Ovary (tissue), 9 donors: ENCODE data around the gene VGLL4. TPM values are rescaled to one million over a fixed set of nuclear protein-coding genes. Genes with fewer than 3 reads are reported as not detected.

Experiments
- DNase-seq, 5 donors: peaks; one replicate each; pipeline ENCODE4 v3.0.0-alpha.2; 2019 to 2020
- H3K27ac ChIP-seq, 2 donors: fragments of 200-600 bp; one replicate each; pipeline versions ENCODE4 v1.5.1 to v1.8.0; 2019 to 2022
- H3K27me3 ChIP-seq: fragments of 200-600 bp; one replicate; pipeline ENCODE4 v1.8.0; 2022
- H3K36me3 ChIP-seq: fragments of 200-600 bp; sonication (generic); one replicate; pipeline ENCODE4 v1.5.1; 2019
- H3K4me1 ChIP-seq: one replicate; pipeline ENCODE4 v1.8.1; 2013; ENCODE audit warnings: mild to moderate bottlenecking, moderate library complexity; ENCODE audit not compliant: insufficient read depth
- H3K4me3 ChIP-seq: fragments of 200-600 bp; sonication (generic); one replicate; pipeline ENCODE4 v1.5.1; 2017
- H3K9me3 ChIP-seq, 2 donors: fragments of 200-600 bp in 1 of 2; sonication (generic) in 1 of 2; one replicate each; pipeline versions ENCODE4 v1.5.1 to v1.8.1; 2013 to 2019; ENCODE audit warnings: mild to moderate bottlenecking in 1 of 2, moderate library complexity in 1 of 2
- CTCF ChIP-seq, 3 donors: fragments of 450-650 bp in 2 of 3; fragments of 200-600 bp in 1 of 3; IDR thresholded peaks; one replicate each; pipeline versions ENCODE4 v1.5.1 to v1.8.0; 2016 to 2022; ENCODE audit warnings: antibody characterized with exemption in 3 of 3, mild to moderate bottlenecking in 1 of 3
- EP300 ChIP-seq: sonication (generic); formaldehyde crosslinking; IDR thresholded peaks from one replicate; pipeline ENCODE4 v1.6.1; 2017; ENCODE audit warnings: antibody characterized with exemption
- POLR2A ChIP-seq: fragments of 450-650 bp; IDR thresholded peaks from one replicate; pipeline ENCODE4 v1.6.1; 2017; ENCODE audit warnings: antibody characterized with exemption, mild to moderate bottlenecking, moderate library complexity
- WGBS, 3 donors: extraction: QIAGEN DNeasy Blood & Tissue Kit in 1 of 3; methylation state at CpG; one replicate each; pipeline versions ENCODE4 v1.1.5 to v1.1.7; 2013 to 2017; 5-methylcytosine and 5-hydroxymethylcytosine counted together
- intact Hi-C, 4 donors: fragments of 100-400 bp; cut with DNase I; formaldehyde crosslinking; loops; one replicate each; pipeline versions ENCODE4 v1.11.0 to v1.15.1; 2022 to 2023
- polyA plus RNA-seq, 2 donors: library from polyadenylated mRNA; stranded (reverse); fragments of 200-250 nt in 1 of 2; fragments of 350-450 nt in 1 of 2; fragmentation: Illumina TruSeq in 1 of 2; extraction: RNeasy Lipid Tissue Mini Kit (QIAGEN cat#74804) in 1 of 2; gene quantifications; one replicate each; pipeline ENCODE4 v1.2.3, GENCODE V29; 2013 to 2014
- total RNA-seq, 7 donors: library from RNA; depleted of rRNA in 2 of 7; stranded (reverse); fragments of >200 nt in 2 of 7; fragmentation: NEBNext Ultra II Directional in 3 of 7; extraction: Animal tissue kit (Norgen Biotek cat#: 25700) in 3 of 7; gene quantifications; one replicate each; pipeline versions ENCODE4 v1.1.0 to v1.2.4, GENCODE V29; 2016 to 2023
- donor health status: DM: no; HTN: no; CAD: no; lungs with moderate emphysema.
- donor health status: DM: no; HTN: no; CAD: no.
- donor health status: Bipolar disorder and iron deficiency.
- donor health status: DM: yes; HTN: yes; CAD: no.
- donor health status: DM: no; HTN: no; CAD: no.
- donor health status: DM: yes; HTN: yes; CAD: no.

VGLL4 gene
- total and polyA plus RNA-seq, 9 donors: 73.2 to 120 (median 106) TPM

- Histone ChIP-seq H3K4me3 (peak overlapping the region; percentile 42), H3K9me3 (no peaks in the 10 kb centered on the region), H3K4me1 (peaks cover 29% of the 10 kb centered on the region), H3K36me3 (no peaks in the 10 kb centered on the region), H3K27me3 (no peaks in the 10 kb centered on the region), H3K27ac (peak overlapping the region; percentile 49 to 91)
- DNase-seq: no peak
- TF ChIP-seq CTCF (IDR thresholded peaks at IDR 0.05): no peak
- no peak for TF ChIP-seq EP300
- no peak for TF ChIP-seq POLR2A
- intact Hi-C loops: loop anchor here (5.0 to 10.0 kb wide), 5 partner anchors 38 to 258 kb away; no protein-coding TSS in a partner anchor
- WGBS, 3 donors: 47 to 64% (median 49%) methylated on average over 9 of the region's 9 CpGs
These were observed 3.6 kb downstream of the VGLL4 start for GRCh38 chr3:11640009-11640673.

DNA sequence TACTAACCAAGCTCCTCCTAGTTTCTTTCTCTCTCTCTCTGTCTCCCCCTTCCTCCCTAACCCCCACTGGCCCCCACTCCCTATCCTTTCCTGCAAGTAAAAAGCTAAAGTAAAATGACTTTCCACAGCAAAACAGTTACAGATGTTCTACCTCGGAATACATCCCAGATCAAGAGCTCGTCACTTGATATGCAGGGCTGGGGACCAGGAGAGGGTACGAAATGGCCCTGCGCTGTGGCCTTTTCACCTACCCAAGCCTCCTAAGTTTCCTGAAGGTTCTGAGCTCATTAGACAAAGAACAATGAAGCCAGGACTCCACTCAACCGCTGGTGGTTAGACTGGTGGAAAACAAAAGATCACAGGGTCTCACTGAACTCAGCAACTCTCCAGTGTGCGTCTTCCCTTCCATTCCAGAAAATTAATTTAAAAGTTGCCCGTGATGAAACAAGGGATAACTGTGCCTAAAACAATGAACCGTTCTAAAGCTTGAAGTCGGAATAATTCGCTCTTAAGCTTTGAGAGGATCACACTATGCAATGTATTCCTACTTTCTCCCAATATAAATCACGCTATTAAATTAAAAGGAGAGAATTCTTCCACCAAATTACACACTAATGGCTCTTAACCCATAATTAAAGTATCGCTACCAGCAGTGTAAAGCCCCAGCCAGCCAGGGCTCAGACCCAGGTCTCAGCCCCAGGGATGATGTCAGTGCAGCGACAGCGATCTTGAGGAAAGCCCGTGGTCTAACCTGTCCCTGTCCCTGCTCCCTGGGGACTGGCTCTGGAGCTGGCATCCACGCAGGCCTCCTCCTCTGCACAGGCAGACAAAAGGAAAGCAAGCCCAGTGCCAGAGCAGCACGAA lies 5.0 kb downstream of the VGLL4 start:
- Histone ChIP-seq H3K36me3 (no peaks in the 10 kb centered on the region), H3K4me1 (peaks cover 41% of the 10 kb centered on the region), H3K27ac (peak overlapping the region; percentile 58 to 91), H3K9me3 (no peaks in the 10 kb centered on the region), H3K4me3 (peak overlapping the region; percentile 24), H3K27me3 (no peaks in the 10 kb centered on the region)
- TF ChIP-seq CTCF (IDR thresholded peaks at IDR 0.05): no peak
- intact Hi-C loops: loop anchor here in 1 of 4 donors (5.0 kb wide), 1 partner anchor 36 kb away; no protein-coding TSS in a partner anchor
- 24 to 32% (median 31%) methylated on average over 17 of the region's 17 CpGs for WGBS, 3 donors
- peak in 1 of 5 donors; percentile 51 for DNase-seq

DNA sequence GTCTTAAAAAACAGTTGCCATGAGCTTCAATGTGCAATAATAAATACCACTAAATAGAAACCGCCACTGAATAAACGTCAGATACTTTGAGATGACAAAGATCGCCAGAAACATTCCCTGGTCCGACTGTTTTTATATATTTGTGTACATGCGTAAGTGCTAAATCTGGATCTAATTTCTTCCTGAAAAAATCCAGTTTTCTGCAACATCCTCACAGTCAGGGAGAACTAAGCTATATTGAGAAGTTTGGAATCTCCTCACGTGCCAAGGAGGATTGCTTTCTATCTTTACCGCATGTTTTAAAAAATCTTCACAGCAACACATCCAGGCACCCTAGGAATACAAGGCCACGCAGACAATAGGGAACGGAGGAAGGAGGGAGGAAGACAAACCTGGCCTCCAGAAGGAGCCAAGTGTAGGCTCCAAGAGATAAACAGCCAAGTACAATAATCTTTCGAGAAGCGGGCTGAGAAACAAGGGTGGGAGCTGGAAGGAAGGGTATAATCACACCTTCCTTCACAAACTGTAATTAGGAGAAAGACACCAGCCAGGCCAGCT lies 5.7 kb downstream of the VGLL4 start:
- peak overlapping the region; percentile 58 to 91 for H3K27ac ChIP-seq
- H3K27me3 ChIP-seq: no peaks in the 10 kb centered on the region
- peak overlapping the region; percentile 24 for H3K4me3 ChIP-seq
- H3K4me1 ChIP-seq: peaks cover 44% of the 10 kb centered on the region
- 3 to 5% (median 5%) methylated on average over 11 of the region's 11 CpGs for WGBS, 3 donors
- DNase-seq: no peak
- H3K9me3 ChIP-seq: no peaks in the 10 kb centered on the region
- TF ChIP-seq CTCF (IDR thresholded peaks at IDR 0.05): no peak
- no peak for TF ChIP-seq POLR2A
- intact Hi-C loops: loop anchor here in 1 of 4 donors (5.0 kb wide), 1 partner anchor 36 kb away; no protein-coding TSS in a partner anchor
- no peaks in the 10 kb centered on the region for H3K36me3 ChIP-seq

- peaks cover 51% of the 10 kb centered on the region for H3K4me1 ChIP-seq
- intact Hi-C loops: loop anchor here in 1 of 4 donors (5.0 kb wide), 1 partner anchor 34 kb away; no protein-coding TSS in a partner anchor
- no peaks in the 10 kb centered on the region for H3K27me3 ChIP-seq
- WGBS, 3 donors: 22 to 34% (median 31%) methylated on average over 3 of the region's 3 CpGs
- peak overlapping the region in 1 of 2 donors; percentile 20 for H3K27ac ChIP-seq
- no peak overlapping the region for H3K4me3 ChIP-seq
- no peaks in the 10 kb centered on the region for H3K36me3 ChIP-seq
- TF ChIP-seq EP300 (no peak), POLR2A (no peak), CTCF (IDR thresholded peaks at IDR 0.05) (no peak)
- no peak for DNase-seq
- no peaks in the 10 kb centered on the region for H3K9me3 ChIP-seq
These were observed 7.3 kb downstream of the VGLL4 start for GRCh38 chr3:11636394-11636770.
